COLO668 (cell line): ENCODE results near the gene ZNF460.

Experiments
- DNase-seq: peaks from one replicate; lab custom pipeline; 2025; ENCODE audit not compliant: unreplicated experiment; lab: John Stamatoyannopoulos, UW

Gene ZNF460

DNA sequence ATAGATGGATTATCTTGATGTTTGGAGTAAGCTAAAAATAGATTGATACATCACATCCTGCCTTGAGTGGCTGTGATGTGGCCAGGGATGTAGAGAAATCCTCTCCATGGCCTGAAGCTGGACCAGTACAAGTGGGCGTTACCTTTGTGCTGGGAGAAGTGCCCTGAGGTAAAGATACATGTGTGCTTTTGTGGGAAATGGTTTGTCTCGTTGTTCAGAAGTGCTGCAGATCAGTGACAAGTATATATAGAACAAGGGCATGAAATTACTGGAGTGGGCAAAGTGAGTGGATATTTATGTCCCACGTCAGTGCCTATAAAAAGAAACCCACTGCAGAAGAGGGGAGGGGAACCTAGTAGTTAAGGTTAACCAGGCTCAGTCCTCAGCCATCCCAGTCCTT, 58.6 kb downstream of the ZNF460 start:
- DNase-seq: no peak

DNA sequence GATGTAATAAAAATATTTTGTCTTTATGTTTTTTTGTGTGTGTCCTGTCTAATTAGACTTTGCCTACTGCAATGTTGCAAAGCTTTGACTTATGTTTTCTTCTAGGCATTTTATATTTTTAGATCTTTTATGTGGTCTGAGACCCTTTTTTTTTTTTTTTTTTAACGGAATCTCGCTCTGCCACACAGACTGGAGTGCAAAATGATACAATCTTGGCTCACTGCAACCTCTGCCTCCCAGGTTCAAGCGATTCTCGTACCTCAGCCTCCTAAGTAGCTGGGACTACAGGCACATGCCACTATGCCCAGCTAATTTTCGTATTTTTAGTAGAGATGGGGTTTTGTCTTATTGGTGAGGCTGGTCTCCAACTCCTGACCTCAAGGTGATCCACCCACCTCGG, 62.3 kb downstream of the ZNF460 start:
- no peak for DNase-seq
